PC-9 (cell line): ENCODE measurements around the gene DLEC1.

Experiments used
- CTCF ChIP-seq: fragments of 200-600 bp; sonication (generic); conservative IDR thresholded peaks from 2 replicates; pipeline ENCODE4 v1.6.1; 2017; ENCODE audit warnings: mixed run types, antibody characterized with exemption, mild to moderate bottlenecking, moderate library complexity
- EZH2 ChIP-seq: fragments of 200-600 bp; sonication (generic); IDR thresholded peaks from 2 replicates; pipeline ENCODE4 v1.8.0; 2017; ENCODE audit warnings: antibody characterized with exemption, low read depth

- TF ChIP-seq CTCF (no peak), EZH2 (no peak)
These were observed 11.2 kb upstream of the DLEC1 start for GRCh38 chr3:38027466-38028465.
